ENCODE data around the gene KCTD16. TPM values are rescaled to one million over a fixed set of nuclear protein-coding genes. Genes with fewer than 3 reads are reported as not detected.

The KCTD16 gene
- total RNA-seq, 1 experiment from 2014 or later = 0.14 TPM

GRCh38 chr5:144427866-144428265 lies 257.2 kb downstream of the KCTD16 start:
- no peak overlapping the region for H3K4me3 Mint-ChIP-seq (ENCODE audit: low read depth, unreplicated experiment)
- intact Hi-C loops (cut with micrococcal nuclease; ENCODE audit: unreplicated experiment) = no loop called here

GRCh38 chr5:144428326-144428725 lies 257.7 kb downstream of the KCTD16 start:
- BruUV-seq (replicated peaks) = no TSS peak
- DNase-seq = no peak
- Mint-ChIP-seq H3K9me3 (ENCODE audit: low read depth, unreplicated experiment) (peaks cover 2% of the 10 kb centered on the region), H3K27ac (ENCODE audit: unreplicated experiment) (no peak overlapping the region), H3K4me3 (ENCODE audit: low read depth, unreplicated experiment) (no peak overlapping the region), H3K4me1 (ENCODE audit: low read depth, unreplicated experiment) (no peaks in the 10 kb centered on the region), H3K36me3 (ENCODE audit: insufficient read depth, unreplicated experiment) (no peaks in the 10 kb centered on the region), H3K27me3 (ENCODE audit: unreplicated experiment) (no peaks in the 10 kb centered on the region)
- CTCF ChIA-PET = no interaction called here
- TF ChIP-seq, protein P1, sequence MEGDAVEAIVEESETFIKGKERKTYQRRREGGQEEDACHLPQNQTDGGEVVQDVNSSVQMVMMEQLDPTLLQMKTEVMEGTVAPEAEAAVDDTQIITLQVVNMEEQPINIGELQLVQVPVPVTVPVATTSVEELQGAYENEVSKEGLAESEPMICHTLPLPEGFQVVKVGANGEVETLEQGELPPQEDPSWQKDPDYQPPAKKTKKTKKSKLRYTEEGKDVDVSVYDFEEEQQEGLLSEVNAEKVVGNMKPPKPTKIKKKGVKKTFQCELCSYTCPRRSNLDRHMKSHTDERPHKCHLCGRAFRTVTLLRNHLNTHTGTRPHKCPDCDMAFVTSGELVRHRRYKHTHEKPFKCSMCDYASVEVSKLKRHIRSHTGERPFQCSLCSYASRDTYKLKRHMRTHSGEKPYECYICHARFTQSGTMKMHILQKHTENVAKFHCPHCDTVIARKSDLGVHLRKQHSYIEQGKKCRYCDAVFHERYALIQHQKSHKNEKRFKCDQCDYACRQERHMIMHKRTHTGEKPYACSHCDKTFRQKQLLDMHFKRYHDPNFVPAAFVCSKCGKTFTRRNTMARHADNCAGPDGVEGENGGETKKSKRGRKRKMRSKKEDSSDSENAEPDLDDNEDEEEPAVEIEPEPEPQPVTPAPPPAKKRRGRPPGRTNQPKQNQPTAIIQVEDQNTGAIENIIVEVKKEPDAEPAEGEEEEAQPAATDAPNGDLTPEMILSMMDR (IDR thresholded peaks at IDR 0.05; ENCODE audit: unreplicated experiment) = no peak
- intact Hi-C loops (cut with micrococcal nuclease; ENCODE audit: unreplicated experiment) = no loop called here

More at GRCh38 chr5:144427866-144428265, 257.2 kb downstream of the KCTD16 start:
- Mint-ChIP-seq H3K27me3 (ENCODE audit: unreplicated experiment) (no peaks in the 10 kb centered on the region), H3K27ac (ENCODE audit: unreplicated experiment) (no peak overlapping the region), H3K9me3 (ENCODE audit: low read depth, unreplicated experiment) (peaks cover 2% of the 10 kb centered on the region), H3K36me3 (ENCODE audit: insufficient read depth, unreplicated experiment) (no peaks in the 10 kb centered on the region), H3K4me1 (ENCODE audit: low read depth, unreplicated experiment) (no peaks in the 10 kb centered on the region)
- no TSS peak for BruUV-seq (replicated peaks)
- CTCF ChIA-PET = no interaction called here
- no peak for DNase-seq
- TF ChIP-seq, protein P1 (IDR thresholded peaks at IDR 0.05; ENCODE audit: unreplicated experiment) = no peak

GRCh38 chr5:144429405-144429804 lies 258.7 kb downstream of the KCTD16 start:
- no peaks in the 10 kb centered on the region for H3K27me3 Mint-ChIP-seq (ENCODE audit: unreplicated experiment)
- no peak overlapping the region for H3K27ac Mint-ChIP-seq (ENCODE audit: unreplicated experiment)
- intact Hi-C loops (cut with micrococcal nuclease; ENCODE audit: unreplicated experiment) = no loop called here
- peaks cover 2% of the 10 kb centered on the region for H3K9me3 Mint-ChIP-seq (ENCODE audit: low read depth, unreplicated experiment)
- no peaks in the 10 kb centered on the region for H3K4me1 Mint-ChIP-seq (ENCODE audit: low read depth, unreplicated experiment)
- no peaks in the 10 kb centered on the region for H3K36me3 Mint-ChIP-seq (ENCODE audit: insufficient read depth, unreplicated experiment)
- TF ChIP-seq, protein P1 (IDR thresholded peaks at IDR 0.05; ENCODE audit: unreplicated experiment) = no peak
- no TSS peak for BruUV-seq (replicated peaks)
- CTCF ChIA-PET = no interaction called here
- H3K4me3 Mint-ChIP-seq (ENCODE audit: low read depth, unreplicated experiment) = no peak overlapping the region
- no peak for DNase-seq

DNA sequence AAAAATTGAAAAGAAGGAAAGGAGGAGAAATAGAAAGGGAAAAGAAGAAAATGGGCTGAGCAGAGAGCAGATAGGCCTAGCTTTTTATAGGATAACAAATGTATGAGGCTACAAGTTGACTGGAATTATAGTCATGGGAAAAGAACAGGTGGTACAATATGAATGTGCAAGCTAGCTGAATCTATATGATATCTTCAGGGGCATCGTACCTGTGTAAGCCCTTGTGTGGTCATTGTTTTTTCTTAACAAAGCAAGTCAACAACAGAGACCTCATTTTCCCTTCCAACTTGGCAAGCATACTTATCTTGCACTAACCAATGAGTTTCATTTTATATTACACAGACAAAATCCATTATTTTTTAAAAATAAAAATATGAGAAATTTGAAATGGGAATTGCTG lies 259.2 kb downstream of the KCTD16 start:
- Mint-ChIP-seq H3K9me3 (ENCODE audit: low read depth, unreplicated experiment) (peaks cover 2% of the 10 kb centered on the region), H3K27ac (ENCODE audit: unreplicated experiment) (no peak overlapping the region), H3K4me3 (ENCODE audit: low read depth, unreplicated experiment) (no peak overlapping the region), H3K4me1 (ENCODE audit: low read depth, unreplicated experiment) (no peaks in the 10 kb centered on the region), H3K36me3 (ENCODE audit: insufficient read depth, unreplicated experiment) (no peaks in the 10 kb centered on the region), H3K27me3 (ENCODE audit: unreplicated experiment) (no peaks in the 10 kb centered on the region)
- CTCF ChIA-PET = no interaction called here
- intact Hi-C loops (cut with micrococcal nuclease; ENCODE audit: unreplicated experiment) = no loop called here
- TF ChIP-seq, protein P1 (IDR thresholded peaks at IDR 0.05; ENCODE audit: unreplicated experiment) = no peak
- no peak for DNase-seq
- BruUV-seq (replicated peaks) = no TSS peak

All from Calu3 (cell line).